Esophagus muscularis mucosa (tissue), 4 donors: Measurements from ENCODE around the gene LRRC42. TPM values are rescaled to one million over a fixed set of nuclear protein-coding genes. Genes with fewer than 3 reads are reported as not detected.
A peak's percentile ranks its signal among the peaks of the same experiment; 100 is the strongest.
"Not testable (repeated sequence)": the region's sequence is repeated elsewhere in the genome, so short reads cannot be mapped to it uniquely, and the experiment has no call there.

Source experiments
- DNase-seq: peaks from one replicate; pipeline ENCODE4 v3.0.0-alpha.2; 2017; ENCODE audit errors: extremely low spot score
- H3K27ac ChIP-seq, 4 donors: fragments of 200-600 bp; sonication (generic); replicated peaks in 1 of 4; 1 replicate in 3 of 4; 2 replicates in 1 of 4; pipeline ENCODE4 v1.5.1; 2016 to 2019; ENCODE audit warnings: mild to moderate bottlenecking in 1 of 4
- H3K27me3 ChIP-seq, 4 donors: fragments of 200-600 bp; sonication (generic); one replicate each; pipeline versions ENCODE4 v1.5.1 to v1.6.0; 2016 to 2019
- H3K36me3 ChIP-seq, 4 donors: fragments of 200-600 bp; sonication (generic); one replicate each; pipeline ENCODE4 v1.5.1; 2016 to 2019
- H3K4me1 ChIP-seq, 4 donors: fragments of 200-600 bp; sonication (generic); one replicate each; pipeline ENCODE4 v1.5.1; 2016 to 2019
- H3K4me3 ChIP-seq, 4 donors: fragments of 200-600 bp; sonication (generic); 1 replicate in 2 of 4; 2 replicates in 2 of 4; pipeline ENCODE4 v1.5.1; 2016 to 2019; ENCODE audit warnings: mild to moderate bottlenecking in 4 of 4, moderate library complexity in 1 of 4
- H3K9me3 ChIP-seq, 4 donors: fragments of 200-600 bp; sonication (generic); 1 replicate in 3 of 4; 2 replicates in 1 of 4; pipeline ENCODE4 v1.5.1; 2016 to 2019
- CTCF ChIP-seq, 3 experiments: fragments of 200-600 bp in 2 of 3; fragments of 450-650 bp in 1 of 3; sonication (generic) in 2 of 3; IDR thresholded peaks; one replicate each; pipeline ENCODE4 v1.5.1; 2017 to 2019; ENCODE audit warnings: antibody characterized with exemption in 3 of 3, mild to moderate bottlenecking in 2 of 3, moderate library complexity in 1 of 3
- EP300 ChIP-seq: sonication (generic); formaldehyde crosslinking; IDR thresholded peaks from one replicate; pipeline ENCODE4 v1.6.1; 2017; ENCODE audit warnings: antibody characterized with exemption
- POLR2A ChIP-seq: fragments of 450-650 bp; IDR thresholded peaks from one replicate; pipeline ENCODE4 v1.6.1; 2017; ENCODE audit warnings: antibody characterized with exemption, moderate library complexity, mild to moderate bottlenecking, low read depth
- POLR2AphosphoS5 ChIP-seq, 2 donors: sonication (generic); formaldehyde crosslinking; IDR thresholded peaks; one replicate each; pipeline ENCODE4 v1.6.1; 2017; ENCODE audit warnings: antibody characterized with exemption in 2 of 2
- WGBS: methylation state at CpG from one replicate; pipeline ENCODE4 v1.1.5; 2018; 5-methylcytosine and 5-hydroxymethylcytosine counted together
- intact Hi-C: fragments of 100-400 bp; cut with DNase I; formaldehyde crosslinking; loops from one replicate; pipeline ENCODE4 v1.15.1; 2023
- total RNA-seq, 4 donors: library from RNA; depleted of rRNA; stranded (reverse); fragments of >200 nt; gene quantifications; one replicate each; pipeline versions ENCODE4 v1.1.0 to v1.2.1, GENCODE V29; 2016

The LRRC42 gene
- total RNA-seq, 4 donors from 2014 or later: 22.8 to 35.6 (median 28.9) TPM

- intact Hi-C loops: no loop called here
- H3K4me3 ChIP-seq: no peak overlapping the region
- 96% methylated on average over 2 of the region's 2 CpGs for WGBS
- H3K27me3 ChIP-seq: no peaks in the 10 kb centered on the region
- peaks cover 0 to 14% (median 0%) of the 10 kb centered on the region in 4 donors for H3K4me1 ChIP-seq
- H3K27ac ChIP-seq: no peak overlapping the region
- DNase-seq: no peak
- H3K36me3 ChIP-seq: peaks cover 26 to 81% (median 69%) of the 10 kb centered on the region in 4 donors
- H3K9me3 ChIP-seq: no peaks in the 10 kb centered on the region
- TF ChIP-seq CTCF (IDR thresholded peaks at IDR 0.05): no peak
- TF ChIP-seq EP300: no peak
- TF ChIP-seq POLR2A: no peak
- TF ChIP-seq POLR2AphosphoS5 (IDR thresholded peaks at IDR 0.05): no peak
These were observed 22.0 kb downstream of the LRRC42 start for GRCh38 chr1:53968125-53968513.

DNA sequence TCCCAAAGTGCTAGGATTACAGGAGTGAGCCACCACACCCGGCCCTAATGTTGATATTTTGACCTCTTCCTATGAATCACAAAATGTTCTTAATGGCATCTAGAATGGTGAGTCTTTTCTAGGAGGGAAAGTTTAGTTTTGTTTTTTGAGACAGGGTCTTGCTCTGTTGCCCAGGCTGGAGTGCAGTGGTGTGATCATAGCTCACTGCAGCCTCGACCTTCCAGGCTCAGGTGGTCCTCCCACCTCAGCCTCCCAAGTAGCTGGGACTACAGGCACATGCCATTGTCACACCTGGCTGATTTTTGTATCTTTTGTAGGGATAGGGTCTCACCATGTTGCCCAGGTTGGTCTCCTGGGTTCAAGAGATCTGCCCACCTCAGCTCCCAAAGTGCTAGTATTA, 23.2 kb downstream of the LRRC42 start:
- H3K27ac ChIP-seq, H3K27me3 ChIP-seq, intact Hi-C loops, DNase-seq, H3K4me3 ChIP-seq, H3K9me3 ChIP-seq: not testable (repeated sequence)
- peaks cover 0 to 15% (median 0%) of the 10 kb centered on the region in 4 donors for H3K4me1 ChIP-seq
- H3K36me3 ChIP-seq: peaks cover 14 to 69% (median 57%) of the 10 kb centered on the region in 4 donors
- 90% methylated on average over 2 of the region's 2 CpGs for WGBS

DNA sequence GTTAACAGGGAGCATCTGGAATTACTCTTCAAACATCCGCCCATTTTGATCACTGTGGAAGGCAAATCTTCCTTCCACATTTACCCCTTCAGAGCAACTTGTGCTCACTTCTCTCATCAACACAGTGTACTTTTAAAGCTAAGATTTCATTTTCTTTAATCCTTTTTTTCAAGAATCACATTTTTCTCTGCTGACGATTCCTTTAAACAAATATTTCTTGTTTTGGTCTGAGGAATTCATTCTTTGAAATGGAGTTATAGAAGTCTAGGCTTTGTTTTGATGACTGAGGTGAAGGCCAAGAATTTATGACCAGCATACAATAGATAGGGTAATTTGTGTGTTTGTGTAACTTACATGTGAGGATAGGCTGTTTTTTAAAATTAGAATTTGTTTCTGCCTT, 25.6 kb downstream of the LRRC42 start:
- Histone ChIP-seq H3K27ac (peak overlapping the region in 3 of 4 donors; percentile 41 to 58 (median 48)), H3K9me3 (no peaks in the 10 kb centered on the region), H3K36me3 (peaks cover 4 to 59% (median 44%) of the 10 kb centered on the region in 4 donors), H3K4me1 (peaks cover 0 to 15% (median 0%) of the 10 kb centered on the region in 4 donors), H3K27me3 (no peaks in the 10 kb centered on the region), H3K4me3 (no peak overlapping the region)
- WGBS: 71% methylated on average over 2 of the region's 2 CpGs
- TF ChIP-seq POLR2A (no peak), CTCF (IDR thresholded peaks at IDR 0.05) (no peak), POLR2AphosphoS5 (IDR thresholded peaks at IDR 0.05) (no peak), EP300 (no peak)
- intact Hi-C loops: no loop called here
- DNase-seq: no peak

DNA sequence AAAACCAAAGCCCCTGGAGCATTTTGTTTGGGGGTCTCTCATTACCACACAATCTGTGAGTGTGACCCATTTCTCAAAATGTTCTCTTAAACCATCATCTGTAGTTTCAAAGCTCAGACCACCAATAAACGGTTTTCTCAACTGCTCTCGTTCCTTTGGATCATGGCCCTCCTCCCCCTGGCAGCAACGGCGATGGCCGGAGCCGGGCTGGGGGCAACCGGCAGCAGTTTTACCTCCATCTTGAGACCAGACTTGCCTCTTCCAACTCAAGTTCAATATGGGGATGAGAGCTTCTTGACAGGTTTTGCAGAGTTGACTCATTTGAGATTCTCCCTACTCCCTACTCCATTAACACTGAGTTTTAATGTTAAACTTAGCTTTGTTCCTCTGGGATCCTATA, 29.7 kb downstream of the LRRC42 start:
- H3K4me3 ChIP-seq: no peak overlapping the region
- H3K36me3 ChIP-seq: peaks cover 0 to 18% (median 7%) of the 10 kb centered on the region in 4 donors
- WGBS: 98% methylated on average over 7 of the region's 7 CpGs
- no peaks in the 10 kb centered on the region for H3K9me3 ChIP-seq
- peak overlapping the region in 2 of 4 donors; percentile 30 to 44 for H3K27ac ChIP-seq
- peaks cover 0 to 19% (median 0%) of the 10 kb centered on the region in 4 donors for H3K4me1 ChIP-seq
- TF ChIP-seq EP300 (no peak), CTCF (IDR thresholded peaks at IDR 0.05) (no peak), POLR2AphosphoS5 (IDR thresholded peaks at IDR 0.05) (no peak)
- intact Hi-C loops: no loop called here
- DNase-seq: no peak
- H3K27me3 ChIP-seq: no peaks in the 10 kb centered on the region

- Histone ChIP-seq H3K36me3 (peaks cover 0 to 7% (median 0%) of the 10 kb centered on the region in 4 donors), H3K9me3 (no peaks in the 10 kb centered on the region), H3K4me3 (no peak overlapping the region), H3K27ac (peak overlapping the region; percentile 17 to 86 (median 74)), H3K27me3 (no peaks in the 10 kb centered on the region), H3K4me1 (peaks cover 0 to 27% (median 21%) of the 10 kb centered on the region in 4 donors)
- TF ChIP-seq POLR2A: no peak
- no peak for TF ChIP-seq CTCF (IDR thresholded peaks at IDR 0.05)
- TF ChIP-seq POLR2AphosphoS5 (IDR thresholded peaks at IDR 0.05): no peak
- no peak for TF ChIP-seq EP300
- intact Hi-C loops: no loop called here
- no peak for DNase-seq
- WGBS: 87% methylated on average over 13 of the region's 13 CpGs
These were observed 33.7 kb downstream of the LRRC42 start for GRCh38 chr1:53979712-53980450.
